ENCODE measurements around the gene ZBTB49.

GRCh38 chr4:4254199-4254598 lies 35.9 kb upstream of the ZBTB49 start:
- TF ChIP-seq POLR2A (IDR thresholded peaks at IDR 0.05) (no peak), CTCF (IDR thresholded peaks at IDR 0.05) (no peak)

Measured in ovary (tissue), 3 donors.